Heart right ventricle (tissue), 16 donors: ENCODE measurements around the gene RASGRF2. TPM values are rescaled to one million over a fixed set of nuclear protein-coding genes. Genes with fewer than 3 reads are reported as not detected.

Experiments used
- ATAC-seq, 8 donors: fragments of 200-7000 bp; cut with Tn5 transposase; one replicate each; pipeline ENCODE4 v1.9.1; 2020; ENCODE audit warnings: mild to moderate bottlenecking in 8 of 8, moderate library complexity in 8 of 8, moderate number of reproducible peaks in 1 of 8
- DNase-seq, 2 donors: peaks; one replicate each; pipeline ENCODE4 v3.0.0-alpha.2; 2020
- H3K27ac ChIP-seq, 10 donors: fragments of 200-600 bp; sonication (generic) in 2 of 10; one replicate each; pipeline versions ENCODE4 v1.5.0 to v1.8.0; 2020 to 2022; ENCODE audit warnings: mild to moderate bottlenecking in 3 of 10
- H3K27me3 ChIP-seq, 7 donors: fragments of 200-600 bp; one replicate each; pipeline ENCODE4 v1.8.0; 2021 to 2022; ENCODE audit warnings: mild to moderate bottlenecking in 2 of 7
- H3K36me3 ChIP-seq, 9 donors: fragments of 200-600 bp; sonication (generic) in 1 of 9; one replicate each; pipeline versions ENCODE4 v1.5.0 to v1.8.0; 2020 to 2022; ENCODE audit warnings: mild to moderate bottlenecking in 2 of 9
- H3K4me1 ChIP-seq, 9 donors: fragments of 200-600 bp; sonication (generic) in 1 of 9; one replicate each; pipeline versions ENCODE4 v1.5.0 to v1.8.0; 2020 to 2022; ENCODE audit warnings: mild to moderate bottlenecking in 4 of 9
- H3K4me3 ChIP-seq, 10 donors: fragments of 200-600 bp; sonication (generic) in 2 of 10; one replicate each; pipeline versions ENCODE4 v1.5.0 to v1.8.0; 2020 to 2022; ENCODE audit warnings: mild to moderate bottlenecking in 7 of 10, moderate library complexity in 2 of 10
- H3K9me3 ChIP-seq, 11 donors: fragments of 200-600 bp in 10 of 11; sonication (generic) in 2 of 11; one replicate each; pipeline versions ENCODE4 v1.5.0 to v1.8.0; 2013 to 2022; ENCODE audit warnings: mild to moderate bottlenecking in 2 of 11, control low read depth in 1 of 11, moderate library complexity in 1 of 11
- CTCF ChIP-seq, 9 donors: fragments of 200-600 bp; sonication (generic) in 2 of 9; IDR thresholded peaks; one replicate each; pipeline versions ENCODE4 v1.5.0 to v1.8.0; 2021 to 2022; ENCODE audit warnings: antibody characterized with exemption in 9 of 9, mild to moderate bottlenecking in 5 of 9, moderate library complexity in 1 of 9
- WGBS, 2 donors: extraction: QIAGEN DNeasy Blood & Tissue Kit; methylation state at CpG; one replicate each; pipeline ENCODE4 v1.1.7; 2013; ENCODE audit warnings: inconsistent platforms in 1 of 2; 5-methylcytosine and 5-hydroxymethylcytosine counted together
- intact Hi-C, 10 donors: fragments of 100-400 bp; cut with DNase I; formaldehyde crosslinking; loops; one replicate each; pipeline versions ENCODE4 v1.11.1 to v1.14.2; 2022
- polyA plus RNA-seq, 2 donors: library from polyadenylated mRNA; stranded (reverse); fragments of 200-250 nt; gene quantifications; one replicate each; pipeline ENCODE4 v1.2.3, GENCODE V29; 2013
- total RNA-seq, 10 donors: library from RNA; stranded (reverse); fragmentation: NEBNext Ultra II Directional in 3 of 10; extraction: Animal tissue kit (Norgen Biotek cat#: 25700) in 3 of 10; gene quantifications; one replicate each; pipeline versions ENCODE4 v1.2.1 to v1.2.4, GENCODE V29; 2021 to 2023
- donor health status: Arrhythmogenic right ventricular cardiomyopathy.
- donor health status: ischemic (EF 13 %, LVEDD 7.1; RV severe dilation, severe dysfunction).
- donor health status: healthy with polysubstance abuse.
- donor health status: DM: no; HTN: yes; CAD: no.
- donor health status: DM: no; HTN: no; CAD: no.
- donor health status: ischemic (EF 25% LVEDD 6.9; RV normal size, moderate dysfunction).
- donor health status: ischemic (EF 25% LVEDD 5.7; RV mildly dilated, moderate dysfunction).
- donor health status: healthy.
- donor health status: DM: yes; HTN: yes; CAD: no.
- donor health status: Ischemic cardiomyopathy.
- donor health status: ischemic (EF 35%, LVEDD 5.7; RV mildly dilated, moderate dysfunction).
- donor health status: nonischemic (EF 11% LVEDD 7.7; RV severe dilation, severe dysfunction).
- donor health status: DM: yes; HTN: yes; CAD: no.
- donor health status: PGD.
- donor health status: ischemic (EF 29% LVEDD 5.4; RV normal size, mild dysfunction).
- donor health status: nonischemic (EF 23%, LVEDD 6.1; RV moderate dilation, normal function).

Gene RASGRF2
- total and polyA plus RNA-seq, 12 donors = 2.9 to 13.4 (median 6.8) TPM

GRCh38 chr5:81203729-81204128 lies 243.6 kb downstream of the RASGRF2 start:
- TF ChIP-seq CTCF (IDR thresholded peaks at IDR 0.05) = no peak
- DNase-seq (no peak), ATAC-seq (no peak)
- no peaks in the 10 kb centered on the region for H3K9me3 ChIP-seq
- intact Hi-C loops = no loop called here
- H3K36me3 ChIP-seq = peaks cover 0 to 37% (median 0%) of the 10 kb centered on the region in 9 donors
- H3K27me3 ChIP-seq = no peaks in the 10 kb centered on the region
- peaks cover 0 to 9% (median 4%) of the 10 kb centered on the region in 9 donors for H3K4me1 ChIP-seq
- 93 to 98% methylated on average over 3 of the region's 3 CpGs for WGBS, 2 donors
- no peak overlapping the region for H3K4me3 ChIP-seq
- no peak overlapping the region for H3K27ac ChIP-seq

GRCh38 chr5:81204205-81204604 lies 244.0 kb downstream of the RASGRF2 start:
- ATAC-seq = no peak
- H3K4me1 ChIP-seq = peaks cover 0 to 9% (median 0%) of the 10 kb centered on the region in 9 donors
- no peaks in the 10 kb centered on the region for H3K9me3 ChIP-seq
- TF ChIP-seq CTCF (IDR thresholded peaks at IDR 0.05) = no peak
- no peak for DNase-seq
- no peak overlapping the region for H3K27ac ChIP-seq
- intact Hi-C loops = no loop called here
- H3K36me3 ChIP-seq = peaks cover 0 to 42% (median 0%) of the 10 kb centered on the region in 9 donors
- no peaks in the 10 kb centered on the region for H3K27me3 ChIP-seq
- no peak overlapping the region for H3K4me3 ChIP-seq
- WGBS, 2 donors = 96 to 100% methylated on average over 1 of the region's 1 CpG

GRCh38 chr5:81205058-81205457 lies 244.9 kb downstream of the RASGRF2 start:
- intact Hi-C loops = no loop called here
- WGBS, 2 donors = 65 to 74% methylated on average over 4 of the region's 4 CpGs

GRCh38 chr5:81207009-81207408 lies 246.8 kb downstream of the RASGRF2 start:
- Histone ChIP-seq H3K27me3 (no peaks in the 10 kb centered on the region), H3K27ac (no peak overlapping the region), H3K36me3 (peaks cover 0 to 53% (median 0%) of the 10 kb centered on the region in 9 donors), H3K9me3 (no peaks in the 10 kb centered on the region), H3K4me3 (no peak overlapping the region), H3K4me1 (peaks cover 0 to 9% (median 0%) of the 10 kb centered on the region in 9 donors)
- intact Hi-C loops = no loop called here
- TF ChIP-seq CTCF (IDR thresholded peaks at IDR 0.05) = peak in 4 of 9 donors; percentile 7 to 39 (median 21)
- ATAC-seq (peak in 2 of 8 donors; percentile 42), DNase-seq (no peak)
- WGBS, 2 donors = 70 to 71% methylated on average over 5 of the region's 5 CpGs

More at GRCh38 chr5:81205058-81205457, 244.9 kb downstream of the RASGRF2 start:
- H3K4me1 ChIP-seq = peaks cover 0 to 9% (median 0%) of the 10 kb centered on the region in 9 donors
- no peaks in the 10 kb centered on the region for H3K9me3 ChIP-seq
- ATAC-seq (no peak), DNase-seq (no peak)
- no peak overlapping the region for H3K27ac ChIP-seq
- no peak overlapping the region for H3K4me3 ChIP-seq
- no peak for TF ChIP-seq CTCF (IDR thresholded peaks at IDR 0.05)
- peaks cover 0 to 48% (median 0%) of the 10 kb centered on the region in 9 donors for H3K36me3 ChIP-seq
- H3K27me3 ChIP-seq = no peaks in the 10 kb centered on the region
